B cell (primary cell): ENCODE results near the gene PCDH9.

Experiments
- CTCF ChIP-seq: fragments of 200-600 bp; IDR thresholded peaks from one replicate; pipeline ENCODE4 v1.8.0; 2022; ENCODE audit warnings: antibody characterized with exemption, mild to moderate bottlenecking
- EZH2 ChIP-seq: IDR thresholded peaks from 2 replicates; pipeline ENCODE4 v1.6.1; 2012; ENCODE audit warnings: borderline replicate concordance, low read depth, mild to moderate bottlenecking, moderate library complexity, low read length; ENCODE audit not compliant: insufficient read depth, poor library complexity, severe bottlenecking

GRCh38 chr13:66430728-66431127, 799.4 kb downstream of the PCDH9 start:
- TF ChIP-seq CTCF (no peak), EZH2 (no peak)
